Esophagus muscularis mucosa (tissue), 4 donors: ENCODE measurements around the gene WWOX. TPM values are rescaled to one million over a fixed set of nuclear protein-coding genes. Genes with fewer than 3 reads are reported as not detected.

ENCODE experiments used
- DNase-seq: peaks from one replicate; pipeline ENCODE4 v3.0.0-alpha.2; 2017; ENCODE audit errors: extremely low spot score
- H3K27ac ChIP-seq, 4 donors: fragments of 200-600 bp; sonication (generic); replicated peaks in 1 of 4; 1 replicate in 3 of 4; 2 replicates in 1 of 4; pipeline ENCODE4 v1.5.1; 2016 to 2019; ENCODE audit warnings: mild to moderate bottlenecking in 1 of 4
- H3K27me3 ChIP-seq, 4 donors: fragments of 200-600 bp; sonication (generic); one replicate each; pipeline versions ENCODE4 v1.5.1 to v1.6.0; 2016 to 2019
- H3K36me3 ChIP-seq, 4 donors: fragments of 200-600 bp; sonication (generic); one replicate each; pipeline ENCODE4 v1.5.1; 2016 to 2019
- H3K4me1 ChIP-seq, 4 donors: fragments of 200-600 bp; sonication (generic); one replicate each; pipeline ENCODE4 v1.5.1; 2016 to 2019
- H3K4me3 ChIP-seq, 4 donors: fragments of 200-600 bp; sonication (generic); 1 replicate in 2 of 4; 2 replicates in 2 of 4; pipeline ENCODE4 v1.5.1; 2016 to 2019; ENCODE audit warnings: mild to moderate bottlenecking in 4 of 4, moderate library complexity in 1 of 4
- H3K9me3 ChIP-seq, 4 donors: fragments of 200-600 bp; sonication (generic); 1 replicate in 3 of 4; 2 replicates in 1 of 4; pipeline ENCODE4 v1.5.1; 2016 to 2019
- CTCF ChIP-seq, 3 experiments: fragments of 200-600 bp in 2 of 3; fragments of 450-650 bp in 1 of 3; sonication (generic) in 2 of 3; IDR thresholded peaks; one replicate each; pipeline ENCODE4 v1.5.1; 2017 to 2019; ENCODE audit warnings: antibody characterized with exemption in 3 of 3, mild to moderate bottlenecking in 2 of 3, moderate library complexity in 1 of 3
- EP300 ChIP-seq: sonication (generic); formaldehyde crosslinking; IDR thresholded peaks from one replicate; pipeline ENCODE4 v1.6.1; 2017; ENCODE audit warnings: antibody characterized with exemption
- POLR2A ChIP-seq: fragments of 450-650 bp; IDR thresholded peaks from one replicate; pipeline ENCODE4 v1.6.1; 2017; ENCODE audit warnings: antibody characterized with exemption, moderate library complexity, mild to moderate bottlenecking, low read depth
- POLR2AphosphoS5 ChIP-seq, 2 donors: sonication (generic); formaldehyde crosslinking; IDR thresholded peaks; one replicate each; pipeline ENCODE4 v1.6.1; 2017; ENCODE audit warnings: antibody characterized with exemption in 2 of 2
- WGBS: methylation state at CpG from one replicate; pipeline ENCODE4 v1.1.5; 2018; 5-methylcytosine and 5-hydroxymethylcytosine counted together
- intact Hi-C: fragments of 100-400 bp; cut with DNase I; formaldehyde crosslinking; loops from one replicate; pipeline ENCODE4 v1.15.1; 2023
- total RNA-seq, 4 donors: library from RNA; depleted of rRNA; stranded (reverse); fragments of >200 nt; gene quantifications; one replicate each; pipeline versions ENCODE4 v1.1.0 to v1.2.1, GENCODE V29; 2016

WWOX gene
- total RNA-seq, 4 donors from 2014 or later = 14.4 to 27.8 (median 15.4) TPM

- Histone ChIP-seq H3K27ac (no peak overlapping the region), H3K4me1 (peaks cover 0 to under 1% (median 0%) of the 10 kb centered on the region in 4 donors), H3K4me3 (no peak overlapping the region), H3K36me3 (no peaks in the 10 kb centered on the region), H3K9me3 (no peaks in the 10 kb centered on the region), H3K27me3 (no peaks in the 10 kb centered on the region)
- no peak for TF ChIP-seq CTCF (IDR thresholded peaks at IDR 0.05)
- TF ChIP-seq POLR2A = no peak
- no peak for TF ChIP-seq EP300
- no peak for TF ChIP-seq POLR2AphosphoS5 (IDR thresholded peaks at IDR 0.05)
- DNase-seq = no peak
- 88% methylated on average over 10 of the region's 10 CpGs for WGBS
- intact Hi-C loops = no loop called here
These were observed 395.2 kb downstream of the WWOX start for GRCh38 chr16:78494674-78495073.

GRCh38 chr16:78496189-78496588 is 396.7 kb downstream of the WWOX start:
- no peaks in the 10 kb centered on the region for H3K27me3 ChIP-seq
- intact Hi-C loops = no loop called here
- H3K9me3 ChIP-seq = no peaks in the 10 kb centered on the region
- H3K36me3 ChIP-seq = no peaks in the 10 kb centered on the region
- WGBS = 88% methylated on average over 7 of the region's 7 CpGs
- H3K4me1 ChIP-seq = no peaks in the 10 kb centered on the region
- no peak for DNase-seq
- H3K4me3 ChIP-seq = no peak overlapping the region
- no peak overlapping the region for H3K27ac ChIP-seq
- TF ChIP-seq EP300 (no peak), POLR2A (no peak), CTCF (IDR thresholded peaks at IDR 0.05) (no peak), POLR2AphosphoS5 (IDR thresholded peaks at IDR 0.05) (no peak)

- no peak overlapping the region for H3K27ac ChIP-seq
- no peaks in the 10 kb centered on the region for H3K9me3 ChIP-seq
- H3K4me3 ChIP-seq = no peak overlapping the region
- intact Hi-C loops = no loop called here
- DNase-seq = no peak
- 94% methylated on average over 10 of the region's 10 CpGs for WGBS
- no peaks in the 10 kb centered on the region for H3K27me3 ChIP-seq
- TF ChIP-seq POLR2A (no peak), CTCF (IDR thresholded peaks at IDR 0.05) (no peak), POLR2AphosphoS5 (IDR thresholded peaks at IDR 0.05) (no peak), EP300 (no peak)
- no peaks in the 10 kb centered on the region for H3K36me3 ChIP-seq
- H3K4me1 ChIP-seq = peaks cover 4 to 12% (median 10%) of the 10 kb centered on the region in 4 donors
These were observed 399.9 kb downstream of the WWOX start for GRCh38 chr16:78499399-78499798.

- WGBS = 87% methylated on average over 8 of the region's 8 CpGs
- peaks cover 12 to 25% (median 22%) of the 10 kb centered on the region in 4 donors for H3K4me1 ChIP-seq
- H3K27me3 ChIP-seq = no peaks in the 10 kb centered on the region
- H3K4me3 ChIP-seq = no peak overlapping the region
- H3K27ac ChIP-seq = no peak overlapping the region
- intact Hi-C loops = loop anchor here (10.0 kb wide), 2 partner anchors 1584 to 1964 kb away; no protein-coding TSS in a partner anchor
- no peaks in the 10 kb centered on the region for H3K9me3 ChIP-seq
- H3K36me3 ChIP-seq = no peaks in the 10 kb centered on the region
- TF ChIP-seq POLR2AphosphoS5 (IDR thresholded peaks at IDR 0.05) = no peak
- no peak for TF ChIP-seq POLR2A
- no peak for TF ChIP-seq EP300
- no peak for TF ChIP-seq CTCF (IDR thresholded peaks at IDR 0.05)
- no peak for DNase-seq
These were observed 401.3 kb downstream of the WWOX start for GRCh38 chr16:78500659-78501270.

- no peak overlapping the region for H3K4me3 ChIP-seq
- DNase-seq = no peak
- no peak for TF ChIP-seq POLR2A
- TF ChIP-seq CTCF (IDR thresholded peaks at IDR 0.05) = no peak
- TF ChIP-seq EP300 = no peak
- no peak for TF ChIP-seq POLR2AphosphoS5 (IDR thresholded peaks at IDR 0.05)
- no peaks in the 10 kb centered on the region for H3K27me3 ChIP-seq
- peaks cover 13 to 33% (median 29%) of the 10 kb centered on the region in 4 donors for H3K4me1 ChIP-seq
- H3K9me3 ChIP-seq = no peaks in the 10 kb centered on the region
- intact Hi-C loops = loop anchor here (2.0 to 10.0 kb wide), 4 partner anchors 269 to 1963 kb away; partner anchors contain the start of gene MAF
- H3K27ac ChIP-seq = no peak overlapping the region
- 98% methylated on average over 8 of the region's 8 CpGs for WGBS
- H3K36me3 ChIP-seq = no peaks in the 10 kb centered on the region
These were observed 402.3 kb downstream of the WWOX start for GRCh38 chr16:78501744-78502143.
